HCT116 (cell line): ENCODE measurements around the gene ANKRD16. TPM values are rescaled to one million over a fixed set of nuclear protein-coding genes. Genes with fewer than 3 reads are reported as not detected.

ENCODE experiments used
- ATAC-seq: fragments of 200-7000 bp; cut with Tn5 transposase; 2 replicates; pipeline ENCODE4 v1.9.1; 2020; ENCODE audit warnings: mild to moderate bottlenecking, moderate library complexity
- BruUV-seq: library from RNA; stranded (reverse); fragments of 400-500 nt; replicated peaks from 2 replicates; lab custom pipeline; 2021; lab: Mats Ljungman, UMichigan
- CTCF ChIA-PET: fragments of 300-600 bp; sonication (Branson Sonifier 250); formaldehyde crosslinking; loops from one replicate; lab custom pipeline; 2021; ENCODE audit warnings: antibody characterized with exemption; lab: Charles Lee
- POLR2A ChIA-PET: fragments of 300-600, 350-600 bp; sonication (Branson Sonifier 250); formaldehyde crosslinking; loops from one replicate; lab custom pipeline; 2021; ENCODE audit warnings: antibody characterized with exemption; lab: Charles Lee
- RAD21 ChIA-PET, 2 experiments: fragments of 300-600 bp; sonication (Branson Sonifier 250); formaldehyde crosslinking; loops; one replicate each; lab custom pipeline; 2023; ENCODE audit warnings: low total read pairs in 2 of 2; ENCODE audit not compliant: uncharacterized antibody in 2 of 2, unreplicated experiment in 2 of 2, low non-redundant PET in 1 of 2; lab: Charles Lee
- DNase-seq: peaks from one replicate; pipeline ENCODE4 v3.0.0-alpha.2; 2010; ENCODE audit warnings: low read depth, low spot score
- H2AFZ ChIP-seq: fragments of 200-600 bp; shearing (Covaris generic), sonication (generic); 2 replicates; pipeline ENCODE4 v1.6.1; 2017; ENCODE audit warnings: low read depth, mixed run types, mixed read lengths, antibody characterized with exemption, low read length; ENCODE audit not compliant: poor library complexity, severe bottlenecking
- H3K27ac ChIP-seq: 2 replicates; pipeline ENCODE4 v1.5.1; 2012; ENCODE audit warnings: low read depth, low read length
- H3K27me3 ChIP-seq: fragments of 200-600 bp; sonication (generic); 2 replicates; pipeline ENCODE4 v1.6.1; 2016; ENCODE audit warnings: mixed run types, low read length, mixed read lengths; ENCODE audit not compliant: insufficient read depth
- H3K36me3 ChIP-seq, 2 experiments: fragments of 200-500 bp in 1 of 2; fragments of 200-600 bp in 1 of 2; sonication (Bioruptor generic) in 1 of 2; sonication (generic) in 1 of 2; 2 replicates each; pipeline versions ENCODE4 v1.5.1 to v1.6.1; 2014 to 2016; ENCODE audit warnings: low read length in 2 of 2, inconsistent platforms in 1 of 2, mixed read lengths in 1 of 2, mixed run types in 1 of 2; ENCODE audit not compliant: insufficient read depth in 2 of 2, control insufficient read depth in 1 of 2
- H3K4me1 ChIP-seq, 2 experiments: fragments of 200-600 bp in 1 of 2; sonication (generic) in 1 of 2; 2 replicates each; pipeline versions ENCODE4 v1.5.1 to v1.6.1; 2012 to 2017; ENCODE audit warnings: low read length in 2 of 2, inconsistent platforms in 1 of 2, mild to moderate bottlenecking in 1 of 2, mixed read lengths in 1 of 2, mixed run types in 1 of 2, moderate library complexity in 1 of 2; ENCODE audit not compliant: insufficient read depth in 2 of 2, control insufficient read depth in 1 of 2
- H3K4me2 ChIP-seq: fragments of 200-600 bp; sonication (generic); 2 replicates; pipeline ENCODE4 v1.6.1; 2017; ENCODE audit warnings: mixed run types, low read length, mixed read lengths
- H3K4me3 ChIP-seq, 2 experiments: fragments of 200-600 bp in 1 of 2; sonication (generic) in 1 of 2; replicated peaks in 1 of 2; 2 replicates each; pipeline ENCODE4 v1.5.1; 2011 to 2016; ENCODE audit warnings: low read length in 2 of 2, control low read depth in 1 of 2, low read depth in 1 of 2, mild to moderate bottlenecking in 1 of 2, mixed read lengths in 1 of 2, mixed run types in 1 of 2
- H3K79me2 ChIP-seq: fragments of 200-600 bp; sonication (generic); 2 replicates; pipeline ENCODE4 v1.6.1; 2017; ENCODE audit warnings: mild to moderate bottlenecking, mixed run types, low read length, moderate library complexity, mixed read lengths; ENCODE audit not compliant: insufficient read depth
- H3K9ac ChIP-seq: fragments of 200-600 bp; sonication (generic); 2 replicates; pipeline ENCODE4 v1.6.1; 2016; ENCODE audit warnings: low read length, mixed read lengths
- H3K9me2 ChIP-seq: fragments of 200-600 bp; sonication (generic), shearing (Covaris generic); 2 replicates; pipeline ENCODE4 v1.6.1; 2017; ENCODE audit warnings: mixed run types, mild to moderate bottlenecking, moderate library complexity; ENCODE audit not compliant: insufficient read depth
- H3K9me3 ChIP-seq, 2 experiments: fragments of 200-500 bp in 1 of 2; fragments of 200-600 bp in 1 of 2; sonication (Bioruptor generic) in 1 of 2; sonication (generic) in 1 of 2; 2 replicates each; pipeline ENCODE4 v1.6.1; 2014 to 2017; ENCODE audit warnings: low read length in 2 of 2, mixed read lengths in 2 of 2, inconsistent platforms in 1 of 2, low read depth in 1 of 2, mild to moderate bottlenecking in 1 of 2, mixed run types in 1 of 2, moderate library complexity in 1 of 2; ENCODE audit not compliant: control insufficient read depth in 1 of 2, insufficient read depth in 1 of 2
- H4K20me1 ChIP-seq: fragments of 200-600 bp; sonication (generic), shearing (Covaris generic); 2 replicates; pipeline ENCODE4 v1.6.1; 2017; ENCODE audit warnings: mixed run types, mild to moderate bottlenecking, moderate library complexity; ENCODE audit not compliant: insufficient read depth
- CBX3 ChIP-seq: IDR thresholded peaks from 2 replicates; pipeline ENCODE4 v1.6.1; 2012; ENCODE audit warnings: low read depth
- CTCF ChIP-seq, 3 experiments: fragments of 200-600 bp in 1 of 3; sonication (generic) in 1 of 3; IDR thresholded peaks in 2 of 3; conservative IDR thresholded peaks in 1 of 3; 2 replicates each; pipeline ENCODE4 v1.5.1; 2012 to 2017; ENCODE audit warnings: low read depth in 2 of 3, low read length in 2 of 3, antibody characterized with exemption in 1 of 3, borderline replicate concordance in 1 of 3, control low read depth in 1 of 3, mild to moderate bottlenecking in 1 of 3, mixed read lengths in 1 of 3, mixed run types in 1 of 3, moderate library complexity in 1 of 3; ENCODE audit not compliant: insufficient read depth in 1 of 3
- EGR1 ChIP-seq: IDR thresholded peaks from 2 replicates; pipeline ENCODE4 v1.6.1; 2012; ENCODE audit warnings: low read depth
- ELF1 ChIP-seq: IDR thresholded peaks from 2 replicates; pipeline ENCODE4 v1.6.1; 2012; ENCODE audit warnings: low read depth, borderline replicate concordance
- FOSL1 ChIP-seq: IDR thresholded peaks from 2 replicates; pipeline ENCODE4 v1.6.1; 2012; ENCODE audit warnings: low read depth
- JUND ChIP-seq: IDR thresholded peaks from 2 replicates; pipeline ENCODE4 v1.6.1; 2012
- MAX ChIP-seq: IDR thresholded peaks from 2 replicates; pipeline ENCODE4 v1.6.1; 2012
- POLR2A ChIP-seq: IDR thresholded peaks from 2 replicates; pipeline ENCODE4 v1.7.0; 2011; ENCODE audit warnings: borderline replicate concordance; ENCODE audit not compliant: insufficient read depth, insufficient read length; ENCODE audit errors: extremely low read depth
- POLR2AphosphoS5 ChIP-seq: IDR thresholded peaks from 2 replicates; pipeline ENCODE4 v1.6.1; 2011; ENCODE audit warnings: mild to moderate bottlenecking, low read depth, low read length, moderate library complexity
- RAD21 ChIP-seq: IDR thresholded peaks from 2 replicates; pipeline ENCODE4 v1.6.1; 2012; ENCODE audit warnings: low read depth, mild to moderate bottlenecking
- SIN3A ChIP-seq: IDR thresholded peaks from 2 replicates; pipeline ENCODE4 v1.6.1; 2012; ENCODE audit warnings: low read depth
- YY1 ChIP-seq: IDR thresholded peaks from 2 replicates; pipeline ENCODE4 v1.6.1; 2011; ENCODE audit warnings: low read length, low read depth, moderate library complexity, mild to moderate bottlenecking; ENCODE audit not compliant: insufficient replicate concordance; ENCODE audit errors: extremely low read depth
- ZBTB33 ChIP-seq: IDR thresholded peaks from 2 replicates; pipeline ENCODE4 v1.6.1; 2011; ENCODE audit warnings: mild to moderate bottlenecking, low read length, moderate library complexity; ENCODE audit not compliant: insufficient replicate concordance; ENCODE audit errors: extremely low read depth
- ZNF274 ChIP-seq: fragments of 200-500 bp; sonication (Bioruptor generic); IDR thresholded peaks from 2 replicates; pipeline ENCODE4 v1.6.1; 2014; ENCODE audit warnings: mild to moderate bottlenecking, low read depth, low read length, inconsistent platforms
- intact Hi-C: fragments of 100-400 bp; cut with micrococcal nuclease; formaldehyde crosslinking; loops from 2 replicates; pipeline ENCODE4 v1.10.0; 2022
- total RNA-seq: library from RNA; stranded (reverse); gene quantifications from one replicate; pipeline ENCODE4 v1.2.1, GENCODE V29; 2021; ENCODE audit not compliant: unreplicated experiment

Gene ANKRD16
- total RNA-seq, 1 experiment from 2014 or later: 9.4 TPM

- Histone ChIP-seq H3K27ac (no peak overlapping the region), H3K4me3 (no peak overlapping the region), H4K20me1 (no peaks in the 10 kb centered on the region), H3K9ac (no peak overlapping the region), H3K36me3 (peaks cover 14 to 44% of the 10 kb centered on the region in 2 experiments; a peak in 2 of 4 replicates), H2AFZ (no peak overlapping the region), H3K27me3 (no peaks in the 10 kb centered on the region), H3K9me2 (no peaks in the 10 kb centered on the region), H3K9me3 (peaks cover 0 to 3% of the 10 kb centered on the region in 2 experiments; a peak in 1 of 4 replicates), H3K79me2 (peaks cover 51% of the 10 kb centered on the region), H3K4me2 (no peak overlapping the region), H3K4me1 (peaks cover 5 to 8% of the 10 kb centered on the region in 2 experiments; a peak in 3 of 4 replicates)
- ATAC-seq: no peak
- intact Hi-C loops: no loop called here
- POLR2A ChIA-PET: no interaction called here
- TF ChIP-seq YY1 (no peak), ZNF274 (no peak), EGR1 (no peak), MAX (no peak), CTCF (IDR thresholded peaks at IDR 0.05 in 2 of 3, conservative IDR thresholded peaks at IDR 0.05 in 1 of 3; ENCODE audit: borderline replicate concordance in 1 of 3, insufficient read depth in 1 of 3, low read depth in 2 of 3, low read length in 2 of 3) (no peak), ELF1 (no peak), RAD21 (no peak), ZBTB33 (no peak), SIN3A (no peak), FOSL1 (no peak), POLR2AphosphoS5 (no peak), CBX3 (no peak), POLR2A (no peak), JUND (no peak)
- CTCF ChIA-PET: no interaction called here
- no TSS peak for BruUV-seq
- RAD21 ChIA-PET: no interaction called here
- no peak for DNase-seq
Observed at GRCh38 chr10:5895365-5895764, 5.7 kb upstream of the ANKRD16 start.
